ENCODE results near the gene UMOD.

GRCh38 chr16:20322696-20323095 is 29.8 kb downstream of the UMOD start:
- TF ChIP-seq CTCF (IDR thresholded peaks at IDR 0.05; ENCODE audit: insufficient read depth, low read length) = no peak
- TF ChIP-seq, protein P1, sequence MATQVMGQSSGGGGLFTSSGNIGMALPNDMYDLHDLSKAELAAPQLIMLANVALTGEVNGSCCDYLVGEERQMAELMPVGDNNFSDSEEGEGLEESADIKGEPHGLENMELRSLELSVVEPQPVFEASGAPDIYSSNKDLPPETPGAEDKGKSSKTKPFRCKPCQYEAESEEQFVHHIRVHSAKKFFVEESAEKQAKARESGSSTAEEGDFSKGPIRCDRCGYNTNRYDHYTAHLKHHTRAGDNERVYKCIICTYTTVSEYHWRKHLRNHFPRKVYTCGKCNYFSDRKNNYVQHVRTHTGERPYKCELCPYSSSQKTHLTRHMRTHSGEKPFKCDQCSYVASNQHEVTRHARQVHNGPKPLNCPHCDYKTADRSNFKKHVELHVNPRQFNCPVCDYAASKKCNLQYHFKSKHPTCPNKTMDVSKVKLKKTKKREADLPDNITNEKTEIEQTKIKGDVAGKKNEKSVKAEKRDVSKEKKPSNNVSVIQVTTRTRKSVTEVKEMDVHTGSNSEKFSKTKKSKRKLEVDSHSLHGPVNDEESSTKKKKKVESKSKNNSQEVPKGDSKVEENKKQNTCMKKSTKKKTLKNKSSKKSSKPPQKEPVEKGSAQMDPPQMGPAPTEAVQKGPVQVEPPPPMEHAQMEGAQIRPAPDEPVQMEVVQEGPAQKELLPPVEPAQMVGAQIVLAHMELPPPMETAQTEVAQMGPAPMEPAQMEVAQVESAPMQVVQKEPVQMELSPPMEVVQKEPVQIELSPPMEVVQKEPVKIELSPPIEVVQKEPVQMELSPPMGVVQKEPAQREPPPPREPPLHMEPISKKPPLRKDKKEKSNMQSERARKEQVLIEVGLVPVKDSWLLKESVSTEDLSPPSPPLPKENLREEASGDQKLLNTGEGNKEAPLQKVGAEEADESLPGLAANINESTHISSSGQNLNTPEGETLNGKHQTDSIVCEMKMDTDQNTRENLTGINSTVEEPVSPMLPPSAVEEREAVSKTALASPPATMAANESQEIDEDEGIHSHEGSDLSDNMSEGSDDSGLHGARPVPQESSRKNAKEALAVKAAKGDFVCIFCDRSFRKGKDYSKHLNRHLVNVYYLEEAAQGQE (IDR thresholded peaks at IDR 0.05; ENCODE audit: insufficient replicate concordance, low read depth) = no peak
- TF ChIP-seq SPI1 (IDR thresholded peaks at IDR 0.05; ENCODE audit: borderline replicate concordance, low read depth) = no peak
- no peak for TF ChIP-seq POLR2AphosphoS5 (IDR thresholded peaks at IDR 0.05; ENCODE audit: low read depth)

All from HL-60 (cell line).